PC-3 (cell line): Measurements from ENCODE around the gene FAM81B. TPM values are rescaled to one million over a fixed set of nuclear protein-coding genes. Genes with fewer than 3 reads are reported as not detected.

Source experiments
- ATAC-seq: fragments of 200-7000 bp; cut with Tn5 transposase; 2 replicates; pipeline ENCODE4 v1.9.1; 2020; ENCODE audit warnings: mild to moderate bottlenecking, moderate library complexity
- BruUV-seq: library from RNA; stranded (reverse); fragments of 400-500 nt; replicated peaks from 2 replicates; lab custom pipeline; 2021; lab: Mats Ljungman, UMichigan
- CTCF ChIA-PET: fragments of 300-600 bp; sonication (Branson Sonifier 250); formaldehyde crosslinking; loops from one replicate; lab custom pipeline; 2022; ENCODE audit warnings: antibody characterized with exemption; lab: Charles Lee
- POLR2A ChIA-PET: fragments of 300-600 bp; sonication (Branson Sonifier 250); formaldehyde crosslinking; loops from one replicate; lab custom pipeline; 2022; ENCODE audit warnings: antibody characterized with exemption; ENCODE audit not compliant: unreplicated experiment; lab: Charles Lee
- DNase-seq: peaks from one replicate; pipeline ENCODE4 v3.0.0-alpha.2; 2015
- H2AFZ ChIP-seq: fragments of 300-600 bp; sonication (generic); 2 replicates; pipeline ENCODE4 v1.6.0; 2016; ENCODE audit warnings: antibody characterized with exemption, low read length
- H3F3A ChIP-seq: fragments of 300-600 bp; sonication (generic); one replicate; pipeline ENCODE4 v1.6.0; 2017; ENCODE audit warnings: antibody characterized with exemption, low read length, control low read depth, mild to moderate bottlenecking; ENCODE audit not compliant: unreplicated experiment
- H3K27ac ChIP-seq: fragments of 300-600 bp; sonication (generic); 2 replicates; pipeline ENCODE4 v1.5.1; 2016; ENCODE audit warnings: mild to moderate bottlenecking, low read length
- H3K27me3 ChIP-seq: fragments of 300-600 bp; sonication (generic); 2 replicates; pipeline ENCODE4 v1.6.1; 2016; ENCODE audit warnings: low read length, mixed read lengths
- H3K36me3 ChIP-seq: fragments of 300-600 bp; sonication (generic); 2 replicates; pipeline ENCODE4 v1.6.1; 2016; ENCODE audit warnings: low read depth, mixed run types, low read length, mixed read lengths
- H3K4me1 ChIP-seq: fragments of 300-600 bp; sonication (generic); 2 replicates; pipeline ENCODE4 v1.5.1; 2016; ENCODE audit warnings: low read length; ENCODE audit not compliant: insufficient read depth
- H3K4me2 ChIP-seq: fragments of 300-600 bp; sonication (generic); 2 replicates; pipeline ENCODE4 v1.6.0; 2016; ENCODE audit warnings: low read length
- H3K4me3 ChIP-seq: fragments of 300-600 bp; sonication (generic); 2 replicates; pipeline ENCODE4 v1.5.1; 2016; ENCODE audit warnings: mild to moderate bottlenecking, low read length, mixed read lengths
- H3K79me2 ChIP-seq: fragments of 300-600 bp; sonication (generic); 2 replicates; pipeline ENCODE4 v1.6.1; 2017; ENCODE audit warnings: low read length, mixed read lengths
- H3K9ac ChIP-seq: fragments of 300-600 bp; sonication (generic); 2 replicates; pipeline ENCODE4 v1.6.0; 2016; ENCODE audit warnings: mild to moderate bottlenecking, low read length
- H3K9me2 ChIP-seq: fragments of 300-600 bp; sonication (generic); replicated peaks from 2 replicates; pipeline ENCODE4 v1.6.1; 2016; ENCODE audit warnings: mixed run types, low read length, mixed read lengths
- H3K9me3 ChIP-seq: fragments of 300-600 bp; sonication (generic); 2 replicates; pipeline ENCODE4 v1.6.1; 2016; ENCODE audit warnings: low read length, mixed read lengths
- H4K20me1 ChIP-seq: fragments of 300-600 bp; sonication (generic); 2 replicates; pipeline ENCODE4 v1.6.1; 2016; ENCODE audit warnings: low read length, mixed read lengths
- CTCF ChIP-seq: fragments of 300-600 bp; sonication (generic); conservative IDR thresholded peaks from 2 replicates; pipeline ENCODE4 v1.5.1; 2017; ENCODE audit warnings: antibody characterized with exemption, low read depth, mild to moderate bottlenecking, low read length
- EZH2 ChIP-seq: fragments of 300-600 bp; sonication (generic); IDR thresholded peaks from one replicate; pipeline ENCODE4 v1.6.1; 2017; ENCODE audit warnings: antibody characterized with exemption, mild to moderate bottlenecking, low read length; ENCODE audit not compliant: unreplicated experiment
- EZH2phosphoT487 ChIP-seq: fragments of 300-600 bp; sonication (generic); IDR thresholded peaks from 2 replicates; pipeline ENCODE4 v1.6.1; 2018; ENCODE audit warnings: mild to moderate bottlenecking, antibody characterized with exemption, low read length, borderline replicate concordance
- intact Hi-C: fragments of 100-400 bp; cut with micrococcal nuclease; formaldehyde crosslinking; loops from 2 replicates; pipeline ENCODE4 v1.9.0; 2023
- total RNA-seq: library from RNA; depleted of rRNA; stranded (reverse); fragments of >200 nt; gene quantifications from 2 replicates; pipeline ENCODE4 v1.2.3, GENCODE V29; 2014

The FAM81B gene
- total RNA-seq, 1 experiment from 2014 or later, result not detected

- BruUV-seq, result no TSS peak
- ChIA-PET CTCF (no interaction called here), POLR2A (no interaction called here)
- Histone ChIP-seq H2AFZ (peak overlapping the region; percentile 74), H3F3A (no peaks in the 10 kb centered on the region), H4K20me1 (no peaks in the 10 kb centered on the region), H3K4me2 (peak overlapping the region; percentile 44; the same call in 1 of the 2 replicates), H3K4me1 (no peaks in the 10 kb centered on the region; the same call in 1 of the 2 replicates), H3K27me3 (no peaks in the 10 kb centered on the region), H3K9ac (no peak overlapping the region), H3K36me3 (no peaks in the 10 kb centered on the region), H3K27ac (no peak overlapping the region), H3K4me3 (no peak overlapping the region), H3K9me2 (no peaks in the 10 kb centered on the region), H3K79me2 (no peaks in the 10 kb centered on the region), H3K9me3 (no peaks in the 10 kb centered on the region)
- intact Hi-C loops, result no loop called here
- no peak for ATAC-seq
- TF ChIP-seq CTCF (no peak), EZH2 (no peak), EZH2phosphoT487 (no peak)
- DNase-seq, result peak; percentile 39
Measured at GRCh38 chr5:95392593-95393182, 1.5 kb downstream of the FAM81B start.

DNA sequence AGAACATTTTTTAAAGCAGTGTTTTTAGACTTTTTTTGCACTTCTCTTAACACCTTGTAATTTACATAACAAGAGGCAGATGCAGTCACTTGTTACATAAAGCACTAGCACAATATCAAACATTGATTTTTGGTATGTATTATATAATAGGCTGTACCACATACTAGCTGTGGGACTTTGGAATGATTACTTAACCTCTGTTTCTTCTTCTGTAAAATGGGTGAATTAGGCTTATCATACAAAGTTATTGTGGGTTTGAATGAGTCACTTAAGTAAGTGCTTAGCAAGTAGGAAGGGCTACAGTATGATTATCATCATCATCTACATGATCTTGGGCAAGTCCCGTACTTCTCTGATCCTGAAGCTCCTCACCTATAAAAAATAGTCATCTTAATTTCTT lies 2.1 kb downstream of the FAM81B start:
- TF ChIP-seq CTCF (no peak), EZH2 (no peak), EZH2phosphoT487 (no peak)
- CTCF ChIA-PET, result no interaction called here
- no peaks in the 10 kb centered on the region for H3K9me3 ChIP-seq
- H2AFZ ChIP-seq, result peak overlapping the region; percentile 74; the same call in 1 of the 2 replicates
- ATAC-seq, result no peak
- no peak overlapping the region for H3K9ac ChIP-seq
- no peaks in the 10 kb centered on the region for H4K20me1 ChIP-seq
- H3K4me2 ChIP-seq, result no peak overlapping the region
- no peaks in the 10 kb centered on the region for H3K9me2 ChIP-seq
- H3K36me3 ChIP-seq, result no peaks in the 10 kb centered on the region
- no peak for DNase-seq
- BruUV-seq, result no TSS peak
- H3K27ac ChIP-seq, result no peak overlapping the region
- H3K4me1 ChIP-seq, result no peaks in the 10 kb centered on the region; the same call in 1 of the 2 replicates
- H3K4me3 ChIP-seq, result no peak overlapping the region
- H3K27me3 ChIP-seq, result no peaks in the 10 kb centered on the region
- H3K79me2 ChIP-seq, result no peaks in the 10 kb centered on the region
- intact Hi-C loops, result no loop called here
- H3F3A ChIP-seq, result no peaks in the 10 kb centered on the region
- POLR2A ChIA-PET, result no interaction called here

GRCh38 chr5:95398989-95399388 lies 7.8 kb downstream of the FAM81B start:
- H3F3A ChIP-seq, result no peaks in the 10 kb centered on the region
- H3K4me1 ChIP-seq, result no peaks in the 10 kb centered on the region
- BruUV-seq, result no TSS peak
- no peak overlapping the region for H3K27ac ChIP-seq
- H3K36me3 ChIP-seq, result no peaks in the 10 kb centered on the region
- H4K20me1 ChIP-seq, result no peaks in the 10 kb centered on the region
- ATAC-seq, result no peak
- no peaks in the 10 kb centered on the region for H3K9me2 ChIP-seq
- H3K9ac ChIP-seq, result no peak overlapping the region
- CTCF ChIA-PET, result no interaction called here
- no peaks in the 10 kb centered on the region for H3K79me2 ChIP-seq
- intact Hi-C loops, result no loop called here
- H3K9me3 ChIP-seq, result no peaks in the 10 kb centered on the region
- no peak for DNase-seq
- no peaks in the 10 kb centered on the region for H3K27me3 ChIP-seq
- no peak overlapping the region for H2AFZ ChIP-seq
- TF ChIP-seq EZH2, result no peak
- no peak for TF ChIP-seq EZH2phosphoT487
- TF ChIP-seq CTCF, result no peak
- no peak overlapping the region for H3K4me3 ChIP-seq
- H3K4me2 ChIP-seq, result no peak overlapping the region
- POLR2A ChIA-PET, result no interaction called here
